Measurements from ENCODE around the gene SUSD3. TPM values are rescaled to one million over a fixed set of nuclear protein-coding genes. Genes with fewer than 3 reads are reported as not detected.

Gene SUSD3
- total RNA-seq, 1 experiment from 2014 or later: 11.9 TPM

GRCh38 chr9:93054758-93055704 lies 3.5 kb upstream of the SUSD3 start (continued):
- TF ChIP-seq ARID4B (CRISPR knock-in tag; IDR thresholded peaks at IDR 0.05; ENCODE audit: borderline replicate concordance): no peak
- no peak for TF ChIP-seq SOX15 (CRISPR knock-in tag; IDR thresholded peaks at IDR 0.05)
- TF ChIP-seq AFF4 (CRISPR knock-in tag; IDR thresholded peaks at IDR 0.05; ENCODE audit: borderline replicate concordance): no peak
- no peak for TF ChIP-seq FOXJ3 (CRISPR knock-in tag; IDR thresholded peaks at IDR 0.05; ENCODE audit: borderline replicate concordance)
- no peak for TF ChIP-seq GTF2I (CRISPR knock-in tag; conservative IDR thresholded peaks at IDR 0.05)
- no peak for TF ChIP-seq ETV6 (CRISPR knock-in tag; IDR thresholded peaks at IDR 0.05)
- TF ChIP-seq ZBTB43 (CRISPR knock-in tag; IDR thresholded peaks at IDR 0.05): no peak
- TF ChIP-seq ESRRA (CRISPR knock-in tag; IDR thresholded peaks at IDR 0.05; ENCODE audit: borderline replicate concordance): no peak
- no peak for TF ChIP-seq SMAD4 (CRISPR knock-in tag; IDR thresholded peaks at IDR 0.05)
- no peak for TF ChIP-seq ZBTB21 (CRISPR knock-in tag; IDR thresholded peaks at IDR 0.05; ENCODE audit: borderline replicate concordance)

GRCh38 chr9:93057042-93057702 lies 1.3 kb upstream of the SUSD3 start:
- peak; percentile 31 for ATAC-seq
- DNase-seq (ENCODE audit: low spot score): peak; percentile 45
- H3K36me3 Mint-ChIP-seq: no peaks in the 10 kb centered on the region
- no peak for TF ChIP-seq ATF2 (CRISPR knock-in tag; IDR thresholded peaks at IDR 0.05; ENCODE audit: borderline replicate concordance, low read depth)
- no peak for TF ChIP-seq ZMAT4 (CRISPR knock-in tag; IDR thresholded peaks at IDR 0.05)
- TF ChIP-seq ZNF138 (CRISPR knock-in tag; conservative IDR thresholded peaks at IDR 0.05): no peak
- ChIA-PET CTCF (interaction anchor here (0.7 to 1.6 kb wide), 4 partner anchors 20 to 287 kb away, joined by 3 to 7 read pairs (median 4); no protein-coding TSS in a partner anchor), POLR2A (interaction anchor here (0.6 kb wide), 1 partner anchor 392 kb away, joined by 3 read pairs; no protein-coding TSS in a partner anchor)
- peaks cover 18% of the 10 kb centered on the region for H3K27me3 Mint-ChIP-seq (ENCODE audit: low read depth)
- 0 out of 2 replicates have a peak overlapping the region, but pooled peaks have one; percentile 18 for H3K4me3 Mint-ChIP-seq
- no peak overlapping the region for H3K27ac Mint-ChIP-seq
- H3K9me3 Mint-ChIP-seq: no peaks in the 10 kb centered on the region
- peaks cover 58% of the 10 kb centered on the region for H3K4me1 Mint-ChIP-seq
